ENCODE measurements around the gene CDH3.

DNA sequence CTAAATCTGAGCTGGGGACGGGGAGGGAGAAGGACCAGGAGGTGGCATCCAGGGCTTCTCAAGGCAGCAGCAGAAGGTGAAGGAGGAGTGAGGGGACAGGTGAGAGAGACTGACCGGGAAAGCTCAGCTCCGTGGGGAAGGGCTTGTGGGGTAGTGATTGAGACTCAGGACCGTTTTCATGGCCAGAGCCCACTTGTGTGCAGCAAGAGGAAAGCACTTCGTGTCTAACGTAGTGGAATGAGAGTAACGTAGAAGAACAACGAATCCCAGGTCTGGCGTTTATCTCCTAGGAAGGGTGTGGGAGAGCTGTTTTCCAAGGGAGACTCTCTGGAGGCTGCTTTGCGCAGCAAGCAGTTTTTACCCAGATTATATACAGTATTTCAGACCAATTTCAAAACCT is 1.3 kb upstream of the CDH3 start:
- TF ChIP-seq ZNF317 (CRISPR knock-in tag; IDR thresholded peaks at IDR 0.05) (no peak), ARHGAP35 (CRISPR knock-in tag; IDR thresholded peaks at IDR 0.05; ENCODE audit: borderline replicate concordance) (no peak), SATB2 (CRISPR knock-in tag; IDR thresholded peaks at IDR 0.05) (no peak)
